Calu3 (cell line): ENCODE data around the gene CDKAL1. TPM values are rescaled to one million over a fixed set of nuclear protein-coding genes. Genes with fewer than 3 reads are reported as not detected.

Source experiments
- BruUV-seq: library from RNA; stranded (reverse); fragments of 400-500 nt; replicated peaks from 2 replicates; lab custom pipeline; 2021; lab: Mats Ljungman, UMichigan
- CTCF ChIA-PET: fragments of 300-600 bp; sonication (Branson Sonifier 250); formaldehyde crosslinking; loops from one replicate; lab custom pipeline; 2022; ENCODE audit warnings: antibody characterized with exemption; lab: Charles Lee
- DNase-seq: peaks from one replicate; pipeline ENCODE4 v3.0.0; 2022
- H3K27ac Mint-ChIP-seq: one replicate; pipeline ENCODE4 v1.8.0; 2022; ENCODE audit warnings: mixed read lengths; ENCODE audit not compliant: unreplicated experiment
- H3K27me3 Mint-ChIP-seq: one replicate; pipeline ENCODE4 v1.8.0; 2022; ENCODE audit warnings: mixed read lengths; ENCODE audit not compliant: unreplicated experiment
- H3K36me3 Mint-ChIP-seq: one replicate; pipeline ENCODE4 v1.8.0; 2022; ENCODE audit warnings: mild to moderate bottlenecking, moderate library complexity, mixed read lengths; ENCODE audit not compliant: insufficient read depth, unreplicated experiment
- H3K4me1 Mint-ChIP-seq: one replicate; pipeline ENCODE4 v1.8.0; 2022; ENCODE audit warnings: mild to moderate bottlenecking, low read depth, mixed read lengths; ENCODE audit not compliant: unreplicated experiment
- H3K4me3 Mint-ChIP-seq: one replicate; pipeline ENCODE4 v1.8.0; 2022; ENCODE audit warnings: mild to moderate bottlenecking, low read depth, moderate library complexity, mixed read lengths; ENCODE audit not compliant: unreplicated experiment
- H3K9me3 Mint-ChIP-seq: one replicate; pipeline ENCODE4 v1.8.0; 2022; ENCODE audit warnings: low read depth, mixed read lengths; ENCODE audit not compliant: unreplicated experiment
- CTCF ChIP-seq: fragments of 200-600 bp; IDR thresholded peaks from one replicate; pipeline ENCODE4 v1.8.0; 2022; ENCODE audit warnings: antibody characterized with exemption; ENCODE audit not compliant: unreplicated experiment
- intact Hi-C: fragments of 100-400 bp; cut with micrococcal nuclease; formaldehyde crosslinking; loops from one replicate; pipeline ENCODE4 v1.10.0; 2022; ENCODE audit not compliant: unreplicated experiment
- total RNA-seq: library from RNA; stranded (reverse); gene quantifications from 2 replicates; pipeline ENCODE4 v1.2.3, GENCODE V29; 2022

The CDKAL1 gene
- total RNA-seq, 1 experiment from 2014 or later: 39.6 TPM

- no peak overlapping the region for H3K4me3 Mint-ChIP-seq
- no peak for DNase-seq
- H3K9me3 Mint-ChIP-seq: no peaks in the 10 kb centered on the region
- no TSS peak for BruUV-seq
- no peaks in the 10 kb centered on the region for H3K27me3 Mint-ChIP-seq
- CTCF ChIA-PET: interaction anchor here (0.5 to 0.7 kb wide), 3 partner anchors 9 to 724 kb away, joined by 3 to 6 read pairs (median 5); no protein-coding TSS in a partner anchor
- no peak for TF ChIP-seq CTCF
- no peaks in the 10 kb centered on the region for H3K36me3 Mint-ChIP-seq
- H3K4me1 Mint-ChIP-seq: peaks cover 16% of the 10 kb centered on the region
- intact Hi-C loops: no loop called here
- H3K27ac Mint-ChIP-seq: no peak overlapping the region
These were observed 547.8 kb downstream of the CDKAL1 start for GRCh38 chr6:21082091-21082490.

- intact Hi-C loops: no loop called here
- CTCF ChIA-PET: no interaction called here
- Mint-ChIP-seq H3K27me3 (no peaks in the 10 kb centered on the region), H3K27ac (no peak overlapping the region), H3K36me3 (no peaks in the 10 kb centered on the region), H3K4me1 (peaks cover 16% of the 10 kb centered on the region), H3K9me3 (no peaks in the 10 kb centered on the region), H3K4me3 (no peak overlapping the region)
- no peak for TF ChIP-seq CTCF
- no TSS peak for BruUV-seq
- DNase-seq: no peak
These were observed 549.5 kb downstream of the CDKAL1 start for GRCh38 chr6:21083708-21084107.

DNA sequence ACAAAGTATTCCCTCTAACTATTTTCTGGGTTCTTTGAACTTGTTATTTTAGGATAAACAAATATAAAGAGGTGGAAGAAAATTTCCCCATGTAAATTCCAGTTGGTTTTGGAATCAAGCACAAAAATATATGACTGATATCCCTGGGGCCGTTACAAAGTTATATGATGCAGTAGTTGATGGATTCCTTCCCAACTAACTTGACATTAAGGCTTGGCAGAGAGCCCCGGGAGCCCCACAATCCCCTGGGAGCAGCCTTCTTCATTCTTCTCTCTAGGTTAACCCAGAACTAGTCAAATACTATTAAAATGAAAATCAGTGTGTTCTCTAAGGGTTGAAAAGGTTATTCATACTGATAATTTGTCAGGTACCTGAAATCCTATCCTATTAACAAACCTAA, 550.4 kb downstream of the CDKAL1 start:
- no peaks in the 10 kb centered on the region for H3K9me3 Mint-ChIP-seq
- H3K4me3 Mint-ChIP-seq: no peak overlapping the region
- H3K4me1 Mint-ChIP-seq: peaks cover 12% of the 10 kb centered on the region
- TF ChIP-seq CTCF: no peak
- no peaks in the 10 kb centered on the region for H3K36me3 Mint-ChIP-seq
- no peak for DNase-seq
- CTCF ChIA-PET: no interaction called here
- H3K27me3 Mint-ChIP-seq: no peaks in the 10 kb centered on the region
- BruUV-seq: no TSS peak
- no peak overlapping the region for H3K27ac Mint-ChIP-seq
- intact Hi-C loops: no loop called here

DNA sequence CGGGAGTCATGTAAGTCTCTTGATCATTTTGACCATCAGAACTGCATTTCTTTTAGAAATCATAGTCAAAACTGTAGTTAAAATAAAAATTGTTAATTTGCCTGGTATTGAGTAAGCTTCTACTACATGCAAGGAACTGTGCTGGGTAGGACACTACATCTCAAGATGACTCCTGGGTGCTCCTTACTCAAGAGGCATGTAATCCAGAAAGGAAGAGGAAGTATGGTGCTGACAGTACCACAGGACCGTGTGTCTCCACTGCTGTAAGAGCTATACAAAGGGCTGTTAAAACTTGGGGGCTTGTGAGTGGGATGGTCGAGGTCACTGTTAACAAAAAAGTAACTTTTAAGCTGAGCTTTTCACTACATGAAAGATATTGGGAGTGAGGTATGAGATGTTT, 551.0 kb downstream of the CDKAL1 start:
- H3K9me3 Mint-ChIP-seq: no peaks in the 10 kb centered on the region
- H3K27me3 Mint-ChIP-seq: no peaks in the 10 kb centered on the region
- CTCF ChIA-PET: no interaction called here
- H3K4me1 Mint-ChIP-seq: peaks cover 7% of the 10 kb centered on the region
- no peak overlapping the region for H3K27ac Mint-ChIP-seq
- no TSS peak for BruUV-seq
- intact Hi-C loops: no loop called here
- no peaks in the 10 kb centered on the region for H3K36me3 Mint-ChIP-seq
- no peak overlapping the region for H3K4me3 Mint-ChIP-seq
- TF ChIP-seq CTCF: no peak
- no peak for DNase-seq
